K562 (cell line): Measurements from ENCODE around the gene SUPT5H. TPM values are rescaled to one million over a fixed set of nuclear protein-coding genes. Genes with fewer than 3 reads are reported as not detected.

Experiments
- CBX5 ChIP-seq: IDR thresholded peaks from 2 replicates; pipeline ENCODE4 v1.6.1; 2014; ENCODE audit warnings: low read depth, borderline replicate concordance
- DACH1 ChIP-seq: fragments of 450-650 bp; IDR thresholded peaks from 2 replicates; pipeline ENCODE4 v1.6.1; 2018; ENCODE audit not compliant: partially characterized antibody
- E2F5 ChIP-seq: sonication (generic); formaldehyde crosslinking; IDR thresholded peaks from 2 replicates; pipeline ENCODE4 v1.8.0; 2022; ENCODE audit warnings: mild to moderate bottlenecking, missing genetic modification reagents
- EZH2 ChIP-seq: IDR thresholded peaks from 2 replicates; pipeline ENCODE4 v1.6.1; 2012; ENCODE audit warnings: low read depth, mild to moderate bottlenecking, inconsistent platforms, low read length, borderline replicate concordance
- FIP1L1 ChIP-seq: fragments of 200-400 bp; formaldehyde crosslinking; IDR thresholded peaks from 2 replicates; pipeline ENCODE4 v1.6.1; 2018; ENCODE audit warnings: mild to moderate bottlenecking, low read depth, low read length; ENCODE audit not compliant: poor library complexity, severe bottlenecking
- FOS ChIP-seq: IDR thresholded peaks from 3 replicates; pipeline ENCODE4 v1.6.1; 2011; ENCODE audit not compliant: insufficient read length; ENCODE audit errors: extremely low read depth
- FOSL1 ChIP-seq: fragments of 200-800 bp; sonication (Bioruptor generic); conservative IDR thresholded peaks from 2 replicates; pipeline ENCODE4 v1.6.1; 2016; ENCODE audit warnings: missing genetic modification characterization, missing compliant biosample characterization
- GTF2B ChIP-seq: IDR thresholded peaks from 2 replicates; pipeline ENCODE4 v1.6.1; 2011; ENCODE audit not compliant: insufficient read length; ENCODE audit errors: extremely low read depth
- HMGN3 ChIP-seq: IDR thresholded peaks from 2 replicates; pipeline ENCODE4 v1.6.1; 2011; ENCODE audit warnings: borderline replicate concordance, low read depth, mild to moderate bottlenecking, mixed read lengths, low read length; ENCODE audit not compliant: insufficient read length; ENCODE audit errors: extremely low read depth
- ID3 ChIP-seq, 2 experiments: fragments of 250-450 bp in 1 of 2; fragments of 450-650 bp in 1 of 2; sonication (Bioruptor Pico) in 1 of 2; IDR thresholded peaks; 2 replicates each; pipeline versions ENCODE4 v1.6.1 to v1.8.0; 2016 to 2021; ENCODE audit warnings: mild to moderate bottlenecking in 2 of 2, moderate library complexity in 2 of 2, missing compliant biosample characterization in 1 of 2, missing genetic modification characterization in 1 of 2
- IRF2 ChIP-seq: sonication (generic); formaldehyde crosslinking; IDR thresholded peaks from 2 replicates; pipeline ENCODE4 v1.8.1; 2022; ENCODE audit warnings: mild to moderate bottlenecking, missing genetic modification reagents
- NCOA4 ChIP-seq: fragments of 450-650 bp; IDR thresholded peaks from 2 replicates; pipeline ENCODE4 v1.6.1; 2018; ENCODE audit warnings: mild to moderate bottlenecking; ENCODE audit not compliant: partially characterized antibody
- NUFIP1 ChIP-seq: fragments of 450-650 bp; IDR thresholded peaks from 2 replicates; pipeline ENCODE4 v1.6.1; 2018; ENCODE audit not compliant: partially characterized antibody
- SFPQ ChIP-seq: fragments of 200-400 bp; formaldehyde crosslinking; IDR thresholded peaks from 2 replicates; pipeline ENCODE4 v1.6.1; 2017; ENCODE audit warnings: mild to moderate bottlenecking, low read depth, low read length, moderate library complexity
- SMARCA4 ChIP-seq: fragments of 450-650 bp; IDR thresholded peaks from 2 replicates; pipeline ENCODE4 v1.6.1; 2016
- SRF ChIP-seq, 2 experiments: fragments of 250-450, 450-650 bp in 1 of 2; sonication (Bioruptor Pico) in 1 of 2; sonication (generic) in 1 of 2; formaldehyde crosslinking; IDR thresholded peaks; 2 replicates each; pipeline versions ENCODE4 v1.5.0 to v1.5.1; 2020 to 2022; ENCODE audit warnings: mild to moderate bottlenecking in 1 of 2, missing genetic modification reagents in 1 of 2
- TRIM28 ChIP-seq: fragments of 450-650 bp; IDR thresholded peaks from 2 replicates; pipeline ENCODE4 v1.6.1; 2017
- ZNF24 ChIP-seq: fragments of 450-650 bp; IDR thresholded peaks from 2 replicates; pipeline ENCODE4 v1.6.1; 2016
- ZNF444 ChIP-seq: fragments of 250-450 bp; sonication (Bioruptor Pico); IDR thresholded peaks from 2 replicates; pipeline ENCODE4 v1.4.0; 2020; ENCODE audit warnings: mild to moderate bottlenecking, moderate library complexity
- ZNF561 ChIP-seq: fragments of 450-650 bp; formaldehyde crosslinking; conservative IDR thresholded peaks from 2 replicates; pipeline ENCODE4 v1.4.0; 2020; ENCODE audit warnings: mild to moderate bottlenecking, moderate library complexity
- ZSCAN29 ChIP-seq: fragments of 450-650 bp; IDR thresholded peaks from 2 replicates; pipeline ENCODE4 v1.6.1; 2017
- polyA plus RNA-seq, 8 experiments: library from polyadenylated mRNA; depleted of rRNA in 4 of 8; stranded (reverse) in 5 of 8; unstranded in 3 of 8; fragments of >200 nt; fragmentation: Nextera tagmentation in 2 of 8; fragmentation: Illumina TruSeq in 1 of 8; extraction: Ambion mirVana in 2 of 8; extraction: Trizol in 1 of 8; gene quantifications; 2 replicates each; pipeline versions ENCODE4 v1.2.1 to v1.2.3, GENCODE V29; 2011 to 2014; ENCODE audit warnings: inconsistent platforms in 1 of 8, missing spikeins in 1 of 8
- total RNA-seq, 7 experiments: library from RNA; depleted of rRNA in 6 of 7; stranded (reverse); fragments of >200 nt in 6 of 7; fragmentation: Illumina TruSeq in 2 of 7; extraction: Trizol in 2 of 7; gene quantifications; 2 replicates each; pipeline versions ENCODE4 v1.2.1 to v1.2.3, GENCODE V29; 2011 to 2021; ENCODE audit warnings: low replicate concordance in 1 of 7

The SUPT5H gene
- total and polyA plus RNA-seq, 9 of the 15 experiments (the other 6 are each of a cell fraction or from before 2014, with no cell fraction given) = 13.3 to 85.9 (median 35.9) TPM

GRCh38 chr19:39412100-39412866 lies 33.1 kb upstream of the SUPT5H start, which contains the start of gene PLEKHG2 (continued):
- TF ChIP-seq E2F5 (CRISPR knock-in tag) (no peak; the same call in 1 of the 2 replicates), TRIM28 (0 out of 2 replicates have a peak, but pooled peaks have one; percentile 40), ID3 (CRISPR knock-in tag; IDR thresholded peaks at IDR 0.05) (no peak), ID3 (tag; IDR thresholded peaks at IDR 0.05) (peak; percentile 77), GTF2B (no peak), IRF2 (CRISPR knock-in tag) (no peak), HMGN3 (peak; percentile 87), SFPQ (no peak), SMARCA4 (0 out of 2 replicates have a peak, but pooled peaks have one; percentile 37), NUFIP1 (no peak), ZNF444 (CRISPR knock-in tag) (0 out of 2 replicates have a peak, but pooled peaks have one; percentile 44), SRF (CRISPR knock-in tag; IDR thresholded peaks at IDR 0.05) (peak in 1 of 2 experiments; percentile 98; a peak in 2 of 4 replicates), ZNF24 (peak; percentile 8; the same call in 1 of the 2 replicates), ZNF561 (0 out of 2 replicates have a peak, but pooled peaks have one; percentile 53), DACH1 (peak; percentile 90), CBX5 (no peak), ZSCAN29 (no peak), FOSL1 (tag) (peak; percentile 79), NCOA4 (no peak), FOS (peak; percentile 72), FIP1L1 (peak; percentile 90), EZH2 (no peak)
